Stimulated activated CD8-positive, alpha-beta memory T cell treated with anti-CD3 and anti-CD28 coated beads, Interleukin-2, amount 100 ng/mL, for 48 hours (primary cell): Measurements from ENCODE around the gene CLEC4C.

Experiments used
- DNase-seq, 2 donors: peaks; one replicate each; pipeline ENCODE4 v3.0.0-alpha.2; 2020; ENCODE audit warnings: low read depth in 2 of 2

CLEC4C gene

GRCh38 chr12:7723926-7724325 is 23.2 kb downstream of the CLEC4C start:
- DNase-seq, result no peak

- no peak for DNase-seq
Observed at GRCh38 chr12:7719946-7720730, 27.0 kb downstream of the CLEC4C start.

- no peak for DNase-seq
Observed at GRCh38 chr12:7716381-7716780, 30.8 kb downstream of the CLEC4C start.

- no peak for DNase-seq
Observed at GRCh38 chr12:7712841-7713442, 34.2 kb downstream of the CLEC4C start.

- no peak for DNase-seq
Observed at GRCh38 chr12:7711133-7711532, 36.0 kb downstream of the CLEC4C start, which contains the start of gene DPPA3. Gene DPPA3, plus strand, starts transcription at chr12:7711433. Its CDS starts 138 bp downstream, at chr12:7711571.

GRCh38 chr12:7709969-7710675 is 37.1 kb downstream of the CLEC4C start:
- no peak for DNase-seq

GRCh38 chr12:7705846-7706245 is 41.3 kb downstream of the CLEC4C start:
- no peak for DNase-seq

GRCh38 chr12:7695566-7696197 is 51.5 kb downstream of the CLEC4C start, which contains the start of gene GDF3:
Gene GDF3, minus strand, starts transcription at chr12:7695775. Its CDS starts 47 bp downstream, at chr12:7695728.
- DNase-seq, result no peak

GRCh38 chr12:7695237-7695560 is 52.0 kb downstream of the CLEC4C start:
- no peak for DNase-seq

- no peak for DNase-seq
Observed at GRCh38 chr12:7694556-7695236, 52.5 kb downstream of the CLEC4C start.

- DNase-seq, result no peak
Observed at GRCh38 chr12:7693793-7694192, 53.4 kb downstream of the CLEC4C start.

GRCh38 chr12:7681535-7681934 is 65.6 kb downstream of the CLEC4C start:
- no peak for DNase-seq
